ENCODE measurements around the gene SCAMP2.

The SCAMP2 gene

DNA sequence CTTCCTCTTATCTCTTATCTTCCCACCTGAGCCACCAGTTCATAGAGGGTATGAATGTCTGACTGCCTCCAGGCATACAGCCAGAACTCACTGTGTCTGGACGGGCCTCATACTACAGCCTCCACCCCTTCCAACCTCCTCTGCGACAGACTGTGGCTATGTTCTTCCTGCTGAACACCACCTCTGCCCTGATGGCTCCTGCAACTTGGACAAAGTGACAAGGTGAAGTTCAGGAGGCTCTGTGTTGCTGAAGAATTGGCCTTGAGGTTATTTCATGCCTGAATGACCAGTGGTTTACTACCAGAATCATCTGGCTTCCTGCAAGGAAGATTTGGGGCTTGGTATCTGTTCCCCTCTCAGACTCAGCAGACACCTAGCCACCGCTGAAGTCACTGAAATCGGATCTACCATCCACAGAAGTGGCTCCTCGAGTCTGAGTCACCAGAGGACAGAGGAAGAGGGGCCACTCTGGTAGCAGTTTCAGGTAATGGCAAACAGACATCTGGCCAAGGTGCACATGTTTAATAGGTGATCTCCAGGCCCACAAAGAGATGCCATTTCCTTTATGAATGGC, 16.0 kb downstream of the SCAMP2 start:
- Histone ChIP-seq H3K27me3 (replicated peaks in 2 of 5; ENCODE audit: control insufficient read depth in 4 of 5, insufficient read depth in 5 of 5, low read length in 4 of 5) (no peaks in the 10 kb centered on the region), H3K36me3 (ENCODE audit: control insufficient read depth in 4 of 4, insufficient read depth in 4 of 4, low read length in 3 of 4) (peaks cover 3 to 53% (median 25%) of the 10 kb centered on the region in 4 experiments), H3K4me1 (ENCODE audit: control extremely low read depth in 1 of 4, control insufficient read depth in 4 of 4, insufficient read depth in 4 of 4, low read length in 3 of 4) (peaks cover 2 to 38% (median 36%) of the 10 kb centered on the region in 4 experiments), H3K4me3 (ENCODE audit: control insufficient read depth in 1 of 7, extremely low read depth in 1 of 7, insufficient read depth in 4 of 7, low read depth in 2 of 7, low read length in 6 of 7) (no peak overlapping the region), H3K27ac (ENCODE audit: insufficient read depth in 1 of 2, low read depth in 1 of 2, low read length in 2 of 2, poor library complexity in 1 of 2, severe bottlenecking in 2 of 2) (peak overlapping the region in 1 of 2 experiments; percentile 2), H3K9me3 (ENCODE audit: control extremely low read depth in 1 of 5, control insufficient read depth in 4 of 5, insufficient read depth in 2 of 5, low read depth in 1 of 5, low read length in 4 of 5) (no peaks in the 10 kb centered on the region)
- CTCF ChIA-PET, result interaction anchor here (0.7 to 8.9 kb wide), 6 partner anchors 9 to 47 kb away, joined by 4 to 58 read pairs (median 15); partner anchors contain the start of gene ULK3
- peak in 1 of 3 donors; percentile 43 for DNase-seq
- POLR2A ChIA-PET, result no interaction called here
- 76% methylated on average over 3 of the region's 5 CpGs for WGBS (ENCODE audit: insufficient coverage)

DNA sequence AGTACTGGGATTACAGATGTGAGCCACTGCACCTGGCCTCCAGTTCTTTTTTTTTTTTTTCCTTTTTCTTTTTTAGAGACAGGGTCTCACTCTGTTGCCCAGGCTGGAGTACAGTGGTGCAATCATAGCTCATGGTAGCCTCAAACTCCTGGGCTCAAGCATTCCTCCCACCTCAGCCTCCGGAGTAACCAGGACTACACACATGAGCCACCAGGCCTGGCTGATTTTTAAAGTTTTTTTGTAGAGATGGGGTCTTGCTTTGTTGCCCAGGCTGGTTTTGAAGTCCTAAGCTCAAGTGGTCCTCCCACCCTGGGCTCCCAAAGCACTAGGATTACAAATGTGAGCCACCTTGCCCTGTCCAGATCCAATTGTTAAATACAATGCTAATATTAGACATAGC, 16.6 kb downstream of the SCAMP2 start:
- Histone ChIP-seq H3K4me1 (ENCODE audit: control extremely low read depth in 1 of 4, control insufficient read depth in 4 of 4, insufficient read depth in 4 of 4, low read length in 3 of 4) (peaks cover 2 to 38% (median 36%) of the 10 kb centered on the region in 4 experiments), H3K36me3 (ENCODE audit: control insufficient read depth in 4 of 4, insufficient read depth in 4 of 4, low read length in 3 of 4) (peaks cover 9 to 60% (median 31%) of the 10 kb centered on the region in 4 experiments), H3K4me3 (ENCODE audit: control insufficient read depth in 1 of 7, extremely low read depth in 1 of 7, insufficient read depth in 4 of 7, low read depth in 2 of 7, low read length in 6 of 7) (no peak overlapping the region), H3K27me3 (replicated peaks in 2 of 5; ENCODE audit: control insufficient read depth in 4 of 5, insufficient read depth in 5 of 5, low read length in 4 of 5) (no peaks in the 10 kb centered on the region), H3K9me3 (ENCODE audit: control extremely low read depth in 1 of 5, control insufficient read depth in 4 of 5, insufficient read depth in 2 of 5, low read depth in 1 of 5, low read length in 4 of 5) (no peaks in the 10 kb centered on the region), H3K27ac (ENCODE audit: insufficient read depth in 1 of 2, low read depth in 1 of 2, low read length in 2 of 2, poor library complexity in 1 of 2, severe bottlenecking in 2 of 2) (no peak overlapping the region)
- POLR2A ChIA-PET, result no interaction called here
- CTCF ChIA-PET, result interaction anchor here (1.3 to 8.9 kb wide), 5 partner anchors 8 to 43 kb away, joined by 4 to 58 read pairs (median 19); partner anchors contain the start of gene ULK3
- no CpG with 5 or more reads among the region's 1 CpG for WGBS (ENCODE audit: insufficient coverage)
- DNase-seq, result no peak

DNA sequence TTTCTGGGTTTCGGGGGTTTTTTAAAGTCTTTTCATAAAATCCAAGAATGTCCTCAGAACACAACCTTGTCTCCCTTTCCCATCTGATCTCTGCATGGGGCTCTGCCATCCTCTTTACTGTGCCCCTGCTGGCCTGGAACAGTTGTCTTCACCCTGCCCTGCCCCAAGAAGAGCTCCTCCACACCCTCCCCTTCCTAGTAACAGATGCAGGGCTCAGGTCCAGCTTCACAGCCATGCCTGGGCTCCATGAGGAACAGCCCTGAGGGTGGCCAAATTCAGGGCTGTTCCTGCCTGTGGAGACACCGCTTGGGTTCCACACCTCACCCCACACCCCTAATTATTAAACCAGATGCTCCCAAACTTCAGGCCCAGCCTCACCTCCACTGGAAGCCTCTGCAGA, 17.3 kb downstream of the SCAMP2 start:
- H3K36me3 ChIP-seq (ENCODE audit: control insufficient read depth in 4 of 4, insufficient read depth in 4 of 4, low read length in 3 of 4), result peaks cover 9 to 61% (median 37%) of the 10 kb centered on the region in 4 experiments
- 100% methylated on average over 2 of the region's 2 CpGs for WGBS (ENCODE audit: insufficient coverage)
- no peak overlapping the region for H3K27ac ChIP-seq (ENCODE audit: insufficient read depth in 1 of 2, low read depth in 1 of 2, low read length in 2 of 2, poor library complexity in 1 of 2, severe bottlenecking in 2 of 2)
- H3K9me3 ChIP-seq (ENCODE audit: control extremely low read depth in 1 of 5, control insufficient read depth in 4 of 5, insufficient read depth in 2 of 5, low read depth in 1 of 5, low read length in 4 of 5), result no peaks in the 10 kb centered on the region
- no peaks in the 10 kb centered on the region for H3K27me3 ChIP-seq (replicated peaks in 2 of 5; ENCODE audit: control insufficient read depth in 4 of 5, insufficient read depth in 5 of 5, low read length in 4 of 5)
- peaks cover 2 to 38% (median 36%) of the 10 kb centered on the region in 4 experiments for H3K4me1 ChIP-seq (ENCODE audit: control extremely low read depth in 1 of 4, control insufficient read depth in 4 of 4, insufficient read depth in 4 of 4, low read length in 3 of 4)
- POLR2A ChIA-PET, result no interaction called here
- no peak overlapping the region for H3K4me3 ChIP-seq (ENCODE audit: control insufficient read depth in 1 of 7, extremely low read depth in 1 of 7, insufficient read depth in 4 of 7, low read depth in 2 of 7, low read length in 6 of 7)
- CTCF ChIA-PET, result interaction anchor here (1.3 to 8.9 kb wide), 7 partner anchors 8 to 44 kb away, joined by 3 to 58 read pairs (median 11); partner anchors contain the start of gene ULK3
- no peak for DNase-seq

DNA sequence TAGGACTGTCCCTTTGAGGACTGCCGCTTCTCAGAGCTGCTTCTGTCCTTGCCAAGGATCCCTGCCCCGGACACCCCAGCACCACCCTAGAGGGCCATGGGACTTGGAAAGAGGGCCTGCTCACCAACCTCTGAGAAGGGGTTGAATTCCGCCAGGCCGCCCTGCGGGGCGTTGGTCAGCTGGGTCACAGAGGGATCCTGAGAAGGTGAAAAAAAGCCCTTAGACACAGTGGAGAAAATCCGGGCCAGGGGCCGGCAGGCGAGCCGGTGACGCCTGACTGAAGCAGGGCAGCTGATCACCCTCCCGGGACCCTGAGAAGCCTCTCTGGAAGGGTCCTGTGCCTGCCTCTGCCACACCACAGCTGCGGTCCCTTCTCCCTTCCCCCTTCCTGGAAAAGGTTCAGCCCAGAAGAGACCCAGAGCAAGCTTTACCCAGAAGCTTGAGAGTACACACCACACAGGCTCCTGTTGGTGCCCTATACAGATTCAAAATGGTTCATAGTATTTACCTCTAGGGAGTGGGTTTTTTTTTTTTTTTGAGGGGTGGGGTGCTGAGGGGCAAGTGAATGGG, 18.6 kb downstream of the SCAMP2 start:
- WGBS (ENCODE audit: insufficient coverage), result 99% methylated on average over 13 of the region's 13 CpGs
- Histone ChIP-seq H3K9me3 (ENCODE audit: control extremely low read depth in 1 of 5, control insufficient read depth in 4 of 5, insufficient read depth in 2 of 5, low read depth in 1 of 5, low read length in 4 of 5) (no peaks in the 10 kb centered on the region), H3K27me3 (replicated peaks in 2 of 5; ENCODE audit: control insufficient read depth in 4 of 5, insufficient read depth in 5 of 5, low read length in 4 of 5) (no peaks in the 10 kb centered on the region), H3K36me3 (ENCODE audit: control insufficient read depth in 4 of 4, insufficient read depth in 4 of 4, low read length in 3 of 4) (peaks cover 9 to 75% (median 50%) of the 10 kb centered on the region in 4 experiments), H3K4me1 (ENCODE audit: control extremely low read depth in 1 of 4, control insufficient read depth in 4 of 4, insufficient read depth in 4 of 4, low read length in 3 of 4) (peaks cover 2 to 33% (median 31%) of the 10 kb centered on the region in 4 experiments), H3K4me3 (ENCODE audit: control insufficient read depth in 1 of 7, extremely low read depth in 1 of 7, insufficient read depth in 4 of 7, low read depth in 2 of 7, low read length in 6 of 7) (no peak overlapping the region), H3K27ac (ENCODE audit: insufficient read depth in 1 of 2, low read depth in 1 of 2, low read length in 2 of 2, poor library complexity in 1 of 2, severe bottlenecking in 2 of 2) (no peak overlapping the region)
- DNase-seq, result no peak
- POLR2A ChIA-PET, result no interaction called here
- CTCF ChIA-PET, result interaction anchor here (1.2 to 8.9 kb wide), 6 partner anchors 11 to 67 kb away, joined by 3 to 58 read pairs (median 4); partner anchors contain the start of gene ULK3

DNA sequence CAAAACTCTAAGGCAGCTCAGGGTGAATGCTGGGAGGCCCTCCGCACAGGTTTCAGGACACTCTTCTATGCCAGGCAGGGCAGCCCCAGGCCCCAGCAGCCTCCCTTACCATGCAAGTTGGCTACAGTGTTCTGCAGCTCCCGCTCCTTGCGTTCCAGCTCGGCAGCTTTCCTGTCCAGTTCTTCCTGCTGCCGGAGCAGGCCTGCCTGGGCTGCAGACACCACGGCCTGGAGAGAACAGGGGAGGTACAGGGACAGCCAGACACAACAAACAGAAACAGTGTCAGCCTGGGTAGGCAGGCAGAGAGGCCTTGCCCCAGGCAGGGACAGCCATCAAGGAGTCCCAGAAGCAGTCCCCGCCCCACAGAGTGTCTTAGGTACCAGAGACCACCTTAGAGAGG, 21.2 kb downstream of the SCAMP2 start:
- H3K4me1 ChIP-seq (ENCODE audit: control extremely low read depth in 1 of 4, control insufficient read depth in 4 of 4, insufficient read depth in 4 of 4, low read length in 3 of 4), result peaks cover 2 to 8% (median 5%) of the 10 kb centered on the region in 4 experiments
- no peak for DNase-seq
- H3K4me3 ChIP-seq (ENCODE audit: control insufficient read depth in 1 of 7, extremely low read depth in 1 of 7, insufficient read depth in 4 of 7, low read depth in 2 of 7, low read length in 6 of 7), result no peak overlapping the region
- H3K27me3 ChIP-seq (replicated peaks in 2 of 5; ENCODE audit: control insufficient read depth in 4 of 5, insufficient read depth in 5 of 5, low read length in 4 of 5), result no peaks in the 10 kb centered on the region
- POLR2A ChIA-PET, result no interaction called here
- H3K9me3 ChIP-seq (ENCODE audit: control extremely low read depth in 1 of 5, control insufficient read depth in 4 of 5, insufficient read depth in 2 of 5, low read depth in 1 of 5, low read length in 4 of 5), result no peaks in the 10 kb centered on the region
- H3K36me3 ChIP-seq (ENCODE audit: control insufficient read depth in 4 of 4, insufficient read depth in 4 of 4, low read length in 3 of 4), result peaks cover 9 to 74% (median 66%) of the 10 kb centered on the region in 4 experiments
- CTCF ChIA-PET, result interaction anchor here (1.2 to 3.4 kb wide), 3 partner anchors 9 to 72 kb away, joined by 3 to 19 read pairs (median 5); partner anchors contain the start of gene ULK3
- WGBS (ENCODE audit: insufficient coverage), result 97% methylated on average over 6 of the region's 7 CpGs
- no peak overlapping the region for H3K27ac ChIP-seq (ENCODE audit: insufficient read depth in 1 of 2, low read depth in 1 of 2, low read length in 2 of 2, poor library complexity in 1 of 2, severe bottlenecking in 2 of 2)

DNA sequence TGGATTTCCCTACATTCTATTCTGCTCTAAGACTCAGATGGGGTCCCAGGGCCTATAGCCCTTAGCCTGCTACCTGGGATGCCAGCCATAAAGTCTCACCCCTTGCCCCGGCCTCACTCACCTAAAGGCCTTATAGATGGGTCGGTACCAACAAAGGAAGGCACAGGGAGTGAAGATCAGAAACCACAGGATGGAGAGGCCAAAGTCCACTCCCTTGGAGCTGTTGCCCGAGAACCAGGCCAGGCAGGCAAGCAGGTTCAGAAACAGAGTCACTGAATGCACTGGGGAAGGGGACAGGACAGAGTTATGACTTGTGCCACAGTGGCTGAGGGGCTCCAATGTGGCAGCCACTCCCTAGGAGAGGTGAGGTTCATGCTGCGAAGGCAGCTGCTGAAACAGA, 22.8 kb downstream of the SCAMP2 start:
- ChIA-PET POLR2A (no interaction called here), CTCF (interaction anchor here (1.3 to 3.4 kb wide), 3 partner anchors 43 to 50 kb away, joined by 3 to 19 read pairs (median 3); no protein-coding TSS in a partner anchor)
- H3K27ac ChIP-seq (ENCODE audit: insufficient read depth in 1 of 2, low read depth in 1 of 2, low read length in 2 of 2, poor library complexity in 1 of 2, severe bottlenecking in 2 of 2), result no peak overlapping the region
- no peak overlapping the region for H3K4me3 ChIP-seq (ENCODE audit: control insufficient read depth in 1 of 7, extremely low read depth in 1 of 7, insufficient read depth in 4 of 7, low read depth in 2 of 7, low read length in 6 of 7)
- no peak for DNase-seq
- peaks cover 0 to 8% (median 7%) of the 10 kb centered on the region in 4 experiments for H3K4me1 ChIP-seq (ENCODE audit: control extremely low read depth in 1 of 4, control insufficient read depth in 4 of 4, insufficient read depth in 4 of 4, low read length in 3 of 4)
- 100% methylated on average over 4 of the region's 4 CpGs for WGBS (ENCODE audit: insufficient coverage)
- H3K9me3 ChIP-seq (ENCODE audit: control extremely low read depth in 1 of 5, control insufficient read depth in 4 of 5, insufficient read depth in 2 of 5, low read depth in 1 of 5, low read length in 4 of 5), result no peaks in the 10 kb centered on the region
- no peaks in the 10 kb centered on the region for H3K27me3 ChIP-seq (replicated peaks in 2 of 5; ENCODE audit: control insufficient read depth in 4 of 5, insufficient read depth in 5 of 5, low read length in 4 of 5)
- peaks cover 9 to 80% (median 64%) of the 10 kb centered on the region in 4 experiments for H3K36me3 ChIP-seq (ENCODE audit: control insufficient read depth in 4 of 4, insufficient read depth in 4 of 4, low read length in 3 of 4)

DNA sequence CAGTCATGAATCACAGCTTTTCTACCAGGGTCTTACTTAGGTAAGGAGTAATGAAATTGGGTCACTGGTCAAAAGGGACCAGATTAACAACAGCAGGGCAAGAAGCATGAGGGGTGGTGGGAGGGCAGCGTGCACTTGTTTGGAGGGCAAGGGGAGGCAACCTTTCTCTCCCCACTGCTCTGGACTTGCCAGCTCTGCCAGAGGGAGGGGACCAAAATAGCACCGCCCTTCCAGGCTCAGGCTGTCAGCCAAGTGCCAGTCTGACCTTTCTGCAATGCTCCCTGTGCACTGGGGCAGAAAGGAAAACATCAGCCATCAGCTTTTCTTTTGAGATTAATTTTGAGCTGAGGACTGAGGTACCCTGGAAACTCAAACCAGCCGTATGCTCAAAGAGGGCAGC, 25.7 kb downstream of the SCAMP2 start:
- Histone ChIP-seq H3K27ac (ENCODE audit: insufficient read depth in 1 of 2, low read depth in 1 of 2, low read length in 2 of 2, poor library complexity in 1 of 2, severe bottlenecking in 2 of 2) (peak overlapping the region in 1 of 2 experiments; percentile 49), H3K36me3 (ENCODE audit: control insufficient read depth in 4 of 4, insufficient read depth in 4 of 4, low read length in 3 of 4) (peaks cover 6 to 69% (median 50%) of the 10 kb centered on the region in 4 experiments), H3K9me3 (ENCODE audit: control extremely low read depth in 1 of 5, control insufficient read depth in 4 of 5, insufficient read depth in 2 of 5, low read depth in 1 of 5, low read length in 4 of 5) (no peaks in the 10 kb centered on the region), H3K27me3 (replicated peaks in 2 of 5; ENCODE audit: control insufficient read depth in 4 of 5, insufficient read depth in 5 of 5, low read length in 4 of 5) (no peaks in the 10 kb centered on the region), H3K4me1 (ENCODE audit: control extremely low read depth in 1 of 4, control insufficient read depth in 4 of 4, insufficient read depth in 4 of 4, low read length in 3 of 4) (peaks cover 0 to 32% (median 31%) of the 10 kb centered on the region in 4 experiments), H3K4me3 (ENCODE audit: control insufficient read depth in 1 of 7, extremely low read depth in 1 of 7, insufficient read depth in 4 of 7, low read depth in 2 of 7, low read length in 6 of 7) (no peak overlapping the region)
- no peak for DNase-seq
- WGBS (ENCODE audit: insufficient coverage), result 86% methylated on average over 1 of the region's 3 CpGs
- POLR2A ChIA-PET, result no interaction called here
- CTCF ChIA-PET, result interaction anchor here (0.8 to 10.8 kb wide), 5 partner anchors 10 to 103 kb away, joined by 3 to 130 read pairs (median 4); partner anchors contain the start of gene FAM219B

Data from common myeloid progenitor, CD34-positive (primary cell).